ENCODE results near the gene RPAP3. TPM values are rescaled to one million over a fixed set of nuclear protein-coding genes. Genes with fewer than 3 reads are reported as not detected.
"Not testable (repeated sequence)": the region's sequence is repeated elsewhere in the genome, so short reads cannot be mapped to it uniquely, and the experiment has no call there.

RPAP3 gene
- total and polyA plus RNA-seq, 2 of the 4 experiments (the other 2 are of a cell fraction), result 10.6 to 13.4 TPM

DNA sequence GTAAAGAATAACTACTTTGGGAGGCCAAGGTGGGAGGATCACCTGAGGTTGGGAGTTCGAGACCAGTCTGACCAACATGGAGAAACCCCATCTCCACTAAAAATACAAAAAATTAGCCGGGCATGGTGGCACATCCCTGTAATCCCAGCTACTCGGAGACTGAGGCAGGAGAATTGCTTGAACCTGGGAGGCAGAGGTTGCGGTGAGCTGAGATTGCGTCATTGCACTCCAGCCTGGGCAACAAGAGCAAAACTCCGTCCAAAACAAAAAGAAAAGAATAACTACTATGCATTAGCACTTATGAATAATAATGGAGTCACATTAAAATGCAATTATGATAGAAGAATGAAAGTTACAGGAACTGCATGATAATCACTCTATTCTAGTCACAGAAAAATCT lies 37.9 kb downstream of the RPAP3 start:
- H3K4me2 ChIP-seq (ENCODE audit: low read depth, low read length); H3K4ac ChIP-seq (ENCODE audit: low read depth, low read length); H2BK120ac ChIP-seq (ENCODE audit: low read depth, low read length); H2AK9ac ChIP-seq (replicated peaks; ENCODE audit: low read depth, low read length, poor library complexity); H2AFZ ChIP-seq (replicated peaks; ENCODE audit: low read length, poor library complexity); H3K9me3 ChIP-seq (ENCODE audit: control insufficient read depth, insufficient read depth, low read length); H4K20me1 ChIP-seq (ENCODE audit: insufficient read depth, low read length); H3K18ac ChIP-seq (ENCODE audit: low read depth, low read length); H2BK5ac ChIP-seq (ENCODE audit: low read depth, low read length, poor library complexity, severe bottlenecking); BruUV-seq (replicated peaks); H3K9me1 ChIP-seq (ENCODE audit: insufficient read depth, low read length); H3K27ac ChIP-seq (ENCODE audit: insufficient read depth, low read length); CTCF ChIA-PET; H3K27me3 ChIP-seq (ENCODE audit: control insufficient read depth, insufficient read depth, low read length); H2BK20ac ChIP-seq (ENCODE audit: low read depth, low read length); DNase-seq; H4K5ac ChIP-seq (ENCODE audit: low read depth, low read length); H2AK5ac ChIP-seq (ENCODE audit: low read depth, low read length); intact Hi-C loops (cut with micrococcal nuclease); POLR2A ChIA-PET (ENCODE audit: unreplicated experiment); H3K4me3 ChIP-seq (ENCODE audit: insufficient read depth, low read depth, low read length); H3K79me1 ChIP-seq (ENCODE audit: low read depth in 1 of 2, low read length in 2 of 2); ATAC-seq (ENCODE audit: low read depth); H3K23ac ChIP-seq (ENCODE audit: low read depth, low read length); dilution Hi-C loops (cut with HindIII; ENCODE audit: low sequenced_read_pairs, unreplicated experiment); H3K9ac ChIP-seq (ENCODE audit: low read depth, low read length); H3K56ac ChIP-seq (ENCODE audit: extremely low read depth, insufficient read depth, low read length); H3K4me1 ChIP-seq (ENCODE audit: control insufficient read depth, insufficient read depth, low read length); H4K91ac ChIP-seq (ENCODE audit: insufficient read depth, low read depth, low read length); H2BK15ac ChIP-seq (ENCODE audit: low read depth, low read length); H4K8ac ChIP-seq (ENCODE audit: low read depth in 2 of 2, low read length in 2 of 2); in situ Hi-C loops (cut with MboI; ENCODE audit: low sequenced_read_pairs); H3K14ac ChIP-seq (replicated peaks; ENCODE audit: low read depth, low read length): not testable (repeated sequence)
- peaks cover 11% of the 10 kb centered on the region for H3K36me3 ChIP-seq (ENCODE audit: control insufficient read depth, insufficient read depth, low read length)
- no CpG with 5 or more reads among the region's 6 CpGs for WGBS, 2 experiments (ENCODE audit: extremely low coverage in 2 of 2, insufficient read length in 1 of 2)
